GM21717 (cell line): Measurements from ENCODE around the gene ARHGEF4.
"Not testable (repeated sequence)": the region's sequence is repeated elsewhere in the genome, so short reads cannot be mapped to it uniquely, and the experiment has no call there.

ENCODE experiments used
- ATAC-seq: cut with Tn5 transposase; IDR thresholded peaks from one replicate; pipeline ENCODE4 v1.9.1; 2021; ENCODE audit warnings: mild to moderate bottlenecking, moderate library complexity; ENCODE audit not compliant: unreplicated experiment

Gene ARHGEF4

DNA sequence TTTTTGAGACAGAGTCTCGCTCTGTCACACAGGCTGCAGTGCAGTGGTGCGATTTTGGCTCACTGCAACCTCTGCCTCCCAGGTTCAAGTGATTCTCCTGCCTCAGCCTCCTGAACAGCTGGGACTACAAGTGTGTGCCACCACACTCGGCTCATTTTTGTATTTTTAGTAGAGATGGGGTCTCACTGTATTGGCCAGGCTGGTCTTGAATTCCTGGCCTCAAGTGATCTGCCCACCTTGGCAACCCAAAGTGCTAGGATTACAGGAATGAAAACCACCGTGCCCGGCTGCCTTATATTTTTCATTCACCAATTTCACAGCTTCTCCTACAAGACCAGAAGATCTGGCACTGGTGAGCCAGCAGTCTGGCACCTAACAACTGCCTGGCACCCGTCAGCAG is 231.5 kb downstream of the ARHGEF4 start:
- ATAC-seq = not testable (repeated sequence)

DNA sequence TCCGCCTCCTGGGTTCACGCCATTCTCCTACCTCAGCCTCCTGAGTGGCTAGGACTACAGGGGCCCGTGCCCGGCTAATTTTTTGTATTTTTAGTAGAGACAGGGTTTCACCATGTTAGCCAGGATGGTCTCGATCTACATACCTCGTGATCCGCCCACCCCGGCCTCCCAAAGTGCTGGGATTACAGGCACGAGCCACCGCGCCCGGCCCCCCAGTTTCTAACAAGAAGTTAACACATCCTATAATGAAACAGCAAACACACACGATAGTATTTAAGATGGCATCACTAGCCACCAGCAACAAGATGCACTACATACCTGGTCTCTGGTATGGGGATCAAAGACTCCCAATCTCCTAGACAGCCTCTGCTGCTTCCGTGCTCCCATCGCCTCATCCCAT is 238.9 kb downstream of the ARHGEF4 start:
- not testable (repeated sequence) for ATAC-seq

DNA sequence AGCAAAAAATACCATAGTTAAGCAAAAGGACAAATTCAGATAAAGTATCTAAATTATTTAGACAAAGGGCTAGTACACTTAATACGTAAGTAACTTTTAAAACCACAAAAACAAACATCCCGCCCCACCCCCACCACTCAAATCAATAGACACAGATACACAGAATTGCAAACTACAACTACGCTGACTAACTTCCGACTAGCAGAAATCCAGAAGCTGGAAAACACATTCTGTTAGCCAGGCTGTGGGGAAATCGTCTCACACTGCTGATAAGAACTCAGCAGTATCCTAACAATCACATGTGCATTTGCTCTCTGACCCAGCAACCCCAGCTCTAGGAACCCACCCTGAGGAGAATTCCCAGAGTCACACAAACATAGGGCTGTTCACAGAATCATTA is 240.0 kb downstream of the ARHGEF4 start:
- ATAC-seq = no peak

DNA sequence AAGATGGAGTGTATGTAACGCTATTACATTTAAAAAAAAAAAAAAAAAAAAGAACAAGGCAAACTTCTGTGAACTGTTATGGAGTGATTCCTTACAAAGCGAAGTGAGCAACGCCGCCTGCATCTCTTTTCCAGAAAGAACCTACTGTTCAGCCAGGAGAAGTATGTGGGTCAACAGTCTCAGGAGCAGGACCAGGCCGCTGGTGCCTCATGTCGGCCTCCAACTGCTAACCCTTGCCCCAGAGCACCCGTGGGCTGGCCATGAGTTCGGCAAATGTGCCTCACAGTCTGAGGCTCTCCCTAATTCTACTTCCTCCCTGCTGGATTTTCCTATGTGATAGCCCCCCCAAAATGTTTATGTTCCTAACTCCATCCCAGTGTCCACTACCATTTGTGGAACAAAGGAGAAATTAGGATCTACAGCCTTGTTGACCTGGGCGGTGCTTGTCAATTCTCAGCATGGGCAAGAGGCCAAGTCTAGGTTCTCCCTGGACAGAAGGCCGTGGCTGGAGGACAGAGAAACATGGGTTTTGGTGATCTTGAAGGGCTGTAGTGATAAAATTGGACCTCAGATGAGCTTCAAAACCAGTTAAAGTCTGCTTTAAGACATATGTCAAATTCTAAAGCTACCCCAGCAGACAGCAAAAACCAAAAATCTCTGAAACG is 240.6 kb downstream of the ARHGEF4 start:
- ATAC-seq = no peak

DNA sequence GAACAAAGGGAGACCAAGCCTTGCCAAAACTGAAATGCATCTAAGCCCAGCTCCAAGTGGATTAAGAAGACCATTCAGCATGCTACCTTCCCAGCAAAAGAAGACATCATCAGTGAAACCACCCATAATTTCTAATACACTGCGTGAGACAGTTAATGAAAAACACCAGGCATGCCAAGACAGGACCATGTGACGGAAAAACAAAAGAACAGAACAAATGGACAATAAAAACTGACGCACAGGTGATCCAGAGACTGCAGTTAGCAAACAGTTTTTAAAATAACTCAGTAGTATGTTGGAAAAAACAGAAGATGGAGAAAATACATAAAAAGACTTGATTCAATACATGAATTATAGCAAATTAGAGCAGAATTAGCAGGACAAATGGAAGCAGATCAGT is 241.3 kb downstream of the ARHGEF4 start:
- ATAC-seq = no peak

DNA sequence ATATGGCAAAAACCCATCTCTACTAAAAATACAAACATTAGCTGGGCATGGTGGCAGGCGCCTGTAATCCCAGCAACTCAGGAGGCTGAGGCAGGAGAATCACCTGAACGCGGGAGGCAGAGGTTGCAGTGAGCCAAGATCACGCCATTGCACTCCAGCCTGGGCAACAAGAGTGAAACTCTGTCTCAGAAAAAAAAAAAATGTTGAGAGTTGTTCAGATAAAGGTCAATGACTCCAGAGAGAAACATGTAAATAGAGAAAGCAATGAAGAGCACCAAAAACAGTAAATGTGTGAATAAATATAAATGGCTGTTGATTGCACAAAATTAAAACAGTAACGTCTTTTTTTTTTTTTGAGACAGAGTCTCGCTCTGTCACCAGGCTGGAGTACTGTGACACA is 243.2 kb downstream of the ARHGEF4 start:
- ATAC-seq = not testable (repeated sequence)

DNA sequence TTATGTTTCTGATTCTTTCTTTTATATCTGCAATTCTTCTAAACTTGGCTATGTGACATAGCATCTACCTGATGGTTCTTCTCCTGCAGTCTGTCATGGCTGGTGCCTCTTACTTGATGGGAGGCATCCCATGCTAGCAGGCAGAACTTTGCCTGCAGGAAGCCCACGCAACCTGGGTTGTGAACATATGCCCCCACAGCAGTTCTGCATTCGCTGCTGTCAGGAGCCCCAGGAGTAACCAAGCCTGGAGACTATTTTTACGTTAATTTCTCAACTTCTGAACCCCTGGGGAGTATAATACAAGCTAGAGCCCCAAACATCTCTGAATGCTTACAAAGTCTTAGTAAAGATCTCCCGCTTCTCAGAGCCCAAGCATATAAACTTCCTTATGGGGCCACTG is 244.5 kb downstream of the ARHGEF4 start:
- no peak for ATAC-seq

DNA sequence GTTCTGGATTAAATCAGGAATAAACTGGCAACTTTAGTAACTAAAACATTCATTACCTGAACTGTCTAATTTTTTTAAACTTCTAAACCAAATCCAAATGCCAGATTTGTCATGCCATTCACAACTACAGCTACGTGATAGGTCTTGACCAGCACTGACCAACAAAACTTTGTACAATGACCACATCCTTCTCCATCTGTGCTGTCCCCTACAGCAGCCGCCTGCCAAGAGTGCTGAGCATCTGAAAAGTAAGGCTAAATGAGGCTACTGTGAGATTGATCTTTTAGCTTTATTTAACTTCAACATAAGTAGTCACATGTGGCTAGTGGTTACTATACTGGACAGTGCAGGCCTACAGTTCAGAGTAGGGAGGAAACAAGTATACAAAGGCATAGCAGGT is 248.9 kb downstream of the ARHGEF4 start:
- no peak for ATAC-seq

DNA sequence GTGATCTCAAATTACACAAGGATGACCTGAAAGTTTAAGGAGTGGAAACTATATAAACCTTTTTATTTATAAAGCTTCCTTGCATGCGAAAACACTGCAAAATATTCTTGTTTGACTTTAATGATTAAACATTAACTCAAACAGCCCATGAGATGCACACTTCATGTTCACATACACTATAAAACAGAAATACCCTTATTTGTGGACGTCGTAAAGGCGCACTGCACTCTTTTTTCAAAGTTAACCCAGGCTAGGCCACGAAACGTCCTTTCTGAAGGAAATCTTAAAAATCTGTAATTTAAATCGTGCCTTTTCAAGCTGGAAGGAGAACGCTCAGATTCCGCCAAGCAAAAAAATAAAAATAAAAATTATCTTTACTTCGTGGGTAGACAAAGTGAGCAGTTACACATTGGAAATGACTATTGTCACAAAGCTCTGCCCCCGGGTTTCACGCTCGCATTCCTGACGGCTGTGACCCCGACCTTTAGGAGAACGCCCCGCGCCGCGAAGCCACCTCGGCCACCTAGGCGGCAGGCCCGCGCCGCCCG is 255.8 kb downstream of the ARHGEF4 start:
- ATAC-seq = no peak

DNA sequence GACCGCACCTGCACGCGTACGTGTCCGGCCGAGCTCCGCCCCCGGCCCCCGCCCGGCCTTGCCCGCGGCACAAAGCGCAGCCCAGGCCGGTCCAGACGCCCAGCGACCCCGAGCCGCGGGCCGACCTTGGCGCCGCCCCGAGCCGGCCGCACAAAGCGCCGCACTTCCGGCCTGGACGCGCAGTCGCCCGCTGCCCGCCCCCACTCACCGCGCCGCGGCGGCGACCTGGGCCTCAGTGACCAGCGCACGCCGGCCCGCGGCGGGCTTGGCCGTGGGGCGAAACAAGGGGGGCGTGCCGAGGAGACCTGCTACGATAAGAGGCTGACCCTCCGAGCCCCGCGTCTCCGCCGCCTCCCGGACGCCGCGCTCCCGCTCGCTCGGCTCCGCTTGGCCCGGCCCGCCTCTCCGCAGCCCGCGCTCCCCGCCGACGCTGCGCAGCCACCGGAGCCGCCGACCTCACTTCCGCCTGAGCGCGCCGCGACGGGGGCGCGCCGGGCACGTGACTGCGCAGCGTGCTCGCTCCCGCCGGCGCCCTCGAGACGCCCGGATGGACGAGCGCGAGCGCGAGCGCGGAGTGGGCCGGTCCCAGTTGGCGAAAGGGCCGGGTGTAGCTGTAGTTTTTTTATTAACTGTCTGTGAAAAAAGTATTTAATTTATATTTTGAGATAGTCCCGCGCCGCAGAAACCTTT is 256.4 kb downstream of the ARHGEF4 start, which contains the start of gene FAM168B:
Gene FAM168B, minus strand, starts transcription at position 455 of the 690 bp plus-strand sequence. CDS start 10,814 bp downstream, outside the sequence.
- ATAC-seq = peak; percentile 85

DNA sequence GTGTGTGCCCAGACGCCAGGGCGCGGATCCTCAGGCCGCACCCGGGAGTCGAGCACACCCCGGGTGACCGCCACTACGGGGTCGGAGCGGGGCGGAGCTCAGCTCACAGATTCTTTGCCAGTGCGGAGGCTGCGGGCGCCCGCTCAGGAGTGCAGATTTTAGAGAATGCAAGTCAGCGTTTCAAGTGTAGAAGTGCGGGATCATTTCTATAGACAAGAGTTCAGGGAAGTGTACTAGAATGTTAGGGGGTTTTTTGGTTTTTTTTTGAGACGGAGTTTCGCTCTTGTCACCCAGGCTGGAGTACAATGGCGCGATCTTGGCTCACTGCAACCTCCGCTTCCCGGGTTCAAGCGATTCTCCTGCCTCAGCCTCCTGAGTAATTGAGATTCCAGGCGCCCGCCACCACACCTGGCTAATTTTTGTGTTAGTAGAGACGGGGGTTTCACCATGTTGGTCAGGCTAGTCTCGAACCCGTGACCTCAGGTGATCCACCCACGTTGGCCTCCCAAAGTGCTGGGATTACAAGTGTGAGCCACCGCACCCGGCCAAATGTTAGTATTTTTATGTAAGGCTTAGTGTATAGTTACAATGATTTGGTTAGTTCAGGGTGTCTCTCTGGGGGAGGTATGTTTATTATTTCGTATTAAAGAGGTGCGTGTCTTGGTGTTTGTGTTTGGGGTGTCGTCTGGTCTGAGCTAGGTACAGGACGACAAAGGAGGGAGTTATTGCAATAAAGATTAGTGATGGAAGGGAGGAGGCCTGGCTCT is 257.2 kb downstream of the ARHGEF4 start:
- ATAC-seq = peak; percentile 68

DNA sequence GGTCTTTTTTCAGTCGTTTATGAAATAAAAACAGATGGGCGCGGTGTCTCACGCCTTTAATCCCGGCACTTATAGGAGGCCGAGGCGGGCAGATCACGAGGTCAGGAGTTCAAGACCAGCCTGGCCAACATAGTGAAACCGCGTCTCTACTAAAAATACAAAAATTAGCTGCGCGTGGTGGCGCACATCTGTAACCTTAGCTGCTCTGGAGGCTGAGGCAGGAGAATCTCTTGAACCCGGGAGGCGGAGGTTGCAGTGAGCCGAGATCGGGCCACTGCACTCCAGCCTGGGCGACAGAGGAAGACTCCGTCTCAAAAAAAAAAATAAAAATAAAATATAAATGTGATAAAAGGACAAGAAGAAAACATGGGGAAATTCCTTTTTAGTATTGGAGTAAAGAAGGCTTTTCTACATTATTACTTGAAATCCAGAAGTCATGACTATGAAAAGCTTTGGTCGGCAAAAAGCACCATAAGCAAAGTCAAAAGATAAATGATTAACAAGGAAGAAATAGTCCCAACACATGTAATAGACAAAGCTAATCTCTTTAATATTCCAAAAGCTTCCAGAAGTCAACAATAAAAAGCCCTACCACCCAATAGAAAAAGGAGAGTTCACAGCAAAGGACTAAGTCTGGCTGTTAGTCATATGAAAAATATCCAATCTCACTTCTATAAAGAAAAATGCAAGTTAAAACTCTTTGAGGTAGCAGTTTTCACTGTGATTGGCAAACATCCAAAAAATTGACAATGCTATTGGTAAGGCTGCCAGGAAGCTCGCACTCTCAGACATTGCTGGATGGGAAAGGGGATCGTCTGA is 258.0 kb downstream of the ARHGEF4 start:
- no peak for ATAC-seq
